Measurements from ENCODE around the gene EIF3K.
A peak's percentile ranks its signal among the peaks of the same experiment; 100 is the strongest.

EIF3K gene

GRCh38 chr19:38684862-38685665, 66.1 kb downstream of the EIF3K start:
- peak overlapping the region; percentile 18 for H3K9ac ChIP-seq (ENCODE audit: low read depth, low read length)
- H3K4me3 ChIP-seq (ENCODE audit: low read depth, low read length), result no peak overlapping the region
- peaks cover 39% of the 10 kb centered on the region for H3K4me1 ChIP-seq (ENCODE audit: control insufficient read depth, insufficient read depth, low read length)
- no peaks in the 10 kb centered on the region for H3K9me3 ChIP-seq (ENCODE audit: control insufficient read depth, insufficient read depth, low read length)
- peaks cover 5% of the 10 kb centered on the region for H3K36me3 ChIP-seq (ENCODE audit: control insufficient read depth, insufficient read depth, low read length)
- no peaks in the 10 kb centered on the region for H3K27me3 ChIP-seq (ENCODE audit: control insufficient read depth, insufficient read depth, low read length)

DNA sequence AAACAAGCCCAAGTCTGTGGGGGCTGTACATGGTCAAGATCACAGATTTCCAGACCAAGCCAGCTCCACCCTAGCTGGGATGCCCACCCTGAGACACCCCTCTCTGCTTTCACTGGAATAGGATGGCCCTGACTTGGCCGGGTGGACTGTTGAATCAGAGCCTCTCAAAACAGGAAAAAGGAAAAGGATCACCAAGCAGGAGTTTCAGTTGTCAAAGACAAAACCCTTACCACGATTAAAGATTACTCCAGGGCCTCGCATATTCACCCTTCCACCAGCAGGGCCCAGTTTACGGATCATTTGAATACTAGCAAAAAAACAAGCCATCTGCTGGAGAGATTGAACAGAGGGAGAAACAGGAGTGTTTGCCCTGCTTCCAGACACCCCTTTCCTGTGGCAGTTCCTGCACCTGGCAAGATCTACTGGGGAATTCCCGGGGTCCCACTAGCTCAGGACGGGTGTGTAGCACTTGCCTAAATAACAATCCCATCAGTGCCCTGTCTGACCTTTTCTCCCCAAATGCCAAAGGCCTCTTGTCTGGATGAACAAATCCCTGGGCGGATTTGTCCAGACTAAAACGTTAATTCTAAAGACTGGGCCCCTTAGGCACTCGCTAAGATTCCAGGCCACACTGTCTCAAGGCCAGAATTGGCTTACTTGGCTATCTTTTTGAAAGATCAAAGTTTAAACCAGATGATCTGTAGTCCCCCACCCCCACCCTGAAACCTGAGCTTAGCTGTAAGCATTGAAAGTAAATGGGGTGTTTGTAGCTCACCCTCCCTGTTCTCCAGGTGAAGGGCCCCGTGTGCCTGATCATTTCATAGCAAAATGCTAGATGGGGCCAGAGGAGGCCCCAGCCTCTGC, 66.9 kb downstream of the EIF3K start:
- peak overlapping the region; percentile 18 for H3K9ac ChIP-seq (ENCODE audit: low read depth, low read length)

GRCh38 chr19:38686530-38686888, 67.5 kb downstream of the EIF3K start:
- Histone ChIP-seq H3K9me3 (ENCODE audit: control insufficient read depth, insufficient read depth, low read length) (no peaks in the 10 kb centered on the region), H3K36me3 (ENCODE audit: control insufficient read depth, insufficient read depth, low read length) (peaks cover 2% of the 10 kb centered on the region), H3K27me3 (ENCODE audit: control insufficient read depth, insufficient read depth, low read length) (no peaks in the 10 kb centered on the region), H3K9ac (ENCODE audit: low read depth, low read length) (peak overlapping the region; percentile 14), H3K4me1 (ENCODE audit: control insufficient read depth, insufficient read depth, low read length) (peaks cover 40% of the 10 kb centered on the region), H3K4me3 (ENCODE audit: low read depth, low read length) (no peak overlapping the region)

More for the DNA sequence above, 66.9 kb downstream of the EIF3K start:
- no peaks in the 10 kb centered on the region for H3K9me3 ChIP-seq (ENCODE audit: control insufficient read depth, insufficient read depth, low read length)
- peaks cover 5% of the 10 kb centered on the region for H3K36me3 ChIP-seq (ENCODE audit: control insufficient read depth, insufficient read depth, low read length)
- no peaks in the 10 kb centered on the region for H3K27me3 ChIP-seq (ENCODE audit: control insufficient read depth, insufficient read depth, low read length)
- peaks cover 40% of the 10 kb centered on the region for H3K4me1 ChIP-seq (ENCODE audit: control insufficient read depth, insufficient read depth, low read length)
- H3K4me3 ChIP-seq (ENCODE audit: low read depth, low read length), result no peak overlapping the region

Data from iPS-15b (cell line).